ENCODE results near the gene TTC39B.

DNA sequence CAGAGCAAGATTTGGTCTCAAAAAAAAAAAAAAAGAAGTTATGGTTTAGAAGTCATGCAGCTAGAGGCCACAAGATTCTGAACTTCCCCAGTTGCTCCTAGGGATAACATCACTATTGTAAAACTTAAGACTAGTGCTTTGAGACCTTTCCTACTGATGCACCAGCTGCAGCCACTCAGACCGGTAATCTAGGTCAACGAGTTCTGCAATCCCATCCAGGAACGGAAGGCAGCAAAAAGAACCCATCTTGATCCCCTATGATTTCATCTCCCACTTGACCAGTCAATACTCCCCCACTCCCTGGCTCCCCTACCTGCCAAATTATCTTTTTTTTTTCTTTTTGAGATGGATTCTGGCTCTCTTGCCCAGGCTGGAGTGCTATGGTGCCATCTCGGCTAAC lies 46.9 kb upstream of the TTC39B start:
- TF ChIP-seq CTCF (IDR thresholded peaks at IDR 0.05; ENCODE audit: extremely low read depth in 1 of 2, insufficient read depth in 1 of 2, low read depth in 1 of 2, low read length in 2 of 2) (no peak), EZH2 (IDR thresholded peaks at IDR 0.05; ENCODE audit: borderline replicate concordance, low read depth, low read length, severe bottlenecking) (no peak), POLR2A (IDR thresholded peaks at IDR 0.05; ENCODE audit: low read depth, low read length) (no peak), POLR2AphosphoS5 (IDR thresholded peaks at IDR 0.05; ENCODE audit: insufficient read depth, low read depth, low read length) (no peak), MYC (IDR thresholded peaks at IDR 0.05; ENCODE audit: low read depth, low read length) (no peak), JUN (IDR thresholded peaks at IDR 0.05; ENCODE audit: borderline replicate concordance, insufficient read depth, insufficient read length, low read depth) (no peak), FOS (IDR thresholded peaks at IDR 0.05; ENCODE audit: borderline replicate concordance, insufficient read depth, low read length) (no peak)
- TF ChIP-seq, protein P1, sequence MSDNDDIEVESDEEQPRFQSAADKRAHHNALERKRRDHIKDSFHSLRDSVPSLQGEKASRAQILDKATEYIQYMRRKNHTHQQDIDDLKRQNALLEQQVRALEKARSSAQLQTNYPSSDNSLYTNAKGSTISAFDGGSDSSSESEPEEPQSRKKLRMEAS (IDR thresholded peaks at IDR 0.05; ENCODE audit: insufficient read depth, insufficient read length) = no peak

Measured in endothelial cell of umbilical vein (primary cell).